Omental fat pad (tissue), 4 donors: Measurements from ENCODE around the gene FN3K. TPM values are rescaled to one million over a fixed set of nuclear protein-coding genes. Genes with fewer than 3 reads are reported as not detected.

ENCODE experiments used
- ATAC-seq: fragments of 150-250 bp; one replicate; pipeline ENCODE4 v1.9.1; 2016; ENCODE audit warnings: mild to moderate bottlenecking, moderate library complexity; ENCODE audit not compliant: low FRiP score
- DNase-seq: peaks from one replicate; pipeline ENCODE4 v3.0.0-alpha.2; 2019; ENCODE audit warnings: low spot score
- CTCF ChIP-seq, 3 donors: fragments of 450-650 bp; IDR thresholded peaks; one replicate each; pipeline ENCODE4 v1.5.1; 2016 to 2017; ENCODE audit warnings: antibody characterized with exemption in 3 of 3, mild to moderate bottlenecking in 3 of 3, moderate library complexity in 2 of 3
- total RNA-seq, 4 donors: library from RNA; depleted of rRNA; stranded (reverse); fragments of >200 nt; gene quantifications; one replicate each; pipeline ENCODE4 v1.1.0, GENCODE V29; 2016

FN3K gene
- total RNA-seq, 4 donors from 2014 or later = 2.8 to 13.0 (median 7.5) TPM

- TF ChIP-seq CTCF (IDR thresholded peaks at IDR 0.05) = no peak
- DNase-seq = no peak
- peak; percentile 29 for ATAC-seq
Measured at GRCh38 chr17:82752371-82753200, 17.2 kb downstream of the FN3K start.

GRCh38 chr17:82753201-82753464 is 17.7 kb downstream of the FN3K start:
- no peak for ATAC-seq
- DNase-seq = no peak
- TF ChIP-seq CTCF (IDR thresholded peaks at IDR 0.05) = no peak

GRCh38 chr17:82754297-82755208 is 19.1 kb downstream of the FN3K start:
- no peak for TF ChIP-seq CTCF (IDR thresholded peaks at IDR 0.05)
- DNase-seq = no peak
- peak; percentile 45 for ATAC-seq

- TF ChIP-seq CTCF (IDR thresholded peaks at IDR 0.05) = no peak
- no peak for DNase-seq
Measured at GRCh38 chr17:82756166-82756565, 20.8 kb downstream of the FN3K start.

GRCh38 chr17:82765371-82765770 is 30.0 kb downstream of the FN3K start:
- TF ChIP-seq CTCF (IDR thresholded peaks at IDR 0.05) = no peak
- no peak for DNase-seq
- ATAC-seq = no peak

More at GRCh38 chr17:82756166-82756565, 20.8 kb downstream of the FN3K start:
- no peak for ATAC-seq

GRCh38 chr17:82767041-82767754 is 31.8 kb downstream of the FN3K start:
- ATAC-seq (no peak), DNase-seq (peak; percentile 49)
- no peak for TF ChIP-seq CTCF (IDR thresholded peaks at IDR 0.05)
